HEK293 (cell line): ENCODE results near the gene DOP1B.
A peak's percentile ranks its signal among the peaks of the same experiment; 100 is the strongest.

Experiments
- BCL11A ChIP-seq: fragments of 450-650 bp; formaldehyde crosslinking; IDR thresholded peaks from 2 replicates; pipeline ENCODE4 v1.5.1; 2016; ENCODE audit warnings: low read depth, missing biosample characterization, missing genetic modification characterization
- GFI1B ChIP-seq: fragments of 450-650 bp; formaldehyde crosslinking; IDR thresholded peaks from 2 replicates; pipeline ENCODE4 v1.5.1; 2016; ENCODE audit warnings: missing biosample characterization, missing genetic modification characterization
- GLIS2 ChIP-seq: fragments of 450-650 bp; formaldehyde crosslinking; IDR thresholded peaks from 2 replicates; pipeline ENCODE4 v1.5.1; 2016; ENCODE audit warnings: missing biosample characterization, missing genetic modification characterization
- HOXA7 ChIP-seq: sonication (generic); formaldehyde crosslinking; IDR thresholded peaks from 2 replicates; pipeline ENCODE4 v1.8.1; 2022; ENCODE audit warnings: missing genetic modification reagents, borderline replicate concordance
- KLF16 ChIP-seq: fragments of 450-650 bp; formaldehyde crosslinking; IDR thresholded peaks from 2 replicates; pipeline ENCODE4 v1.5.1; 2017; ENCODE audit warnings: missing biosample characterization, missing genetic modification characterization
- SCRT1 ChIP-seq: fragments of 450-650 bp; formaldehyde crosslinking; IDR thresholded peaks from 2 replicates; pipeline ENCODE4 v1.5.1; 2016; ENCODE audit warnings: missing biosample characterization, missing genetic modification characterization, borderline replicate concordance
- SCRT2 ChIP-seq: fragments of 450-650 bp; formaldehyde crosslinking; IDR thresholded peaks from 2 replicates; pipeline ENCODE4 v1.5.1; 2016; ENCODE audit warnings: missing biosample characterization, missing genetic modification characterization
- SETDB1 ChIP-seq: IDR thresholded peaks from one replicate; pipeline ENCODE4 v1.6.1; 2017; ENCODE audit warnings: mild to moderate bottlenecking, low read length, moderate library complexity, mixed read lengths; ENCODE audit not compliant: insufficient read length
- SP2 ChIP-seq: fragments of 450-650 bp; formaldehyde crosslinking; IDR thresholded peaks from 2 replicates; pipeline ENCODE4 v1.5.1; 2016; ENCODE audit warnings: missing biosample characterization, missing genetic modification characterization
- SP7 ChIP-seq: fragments of 450-650 bp; formaldehyde crosslinking; IDR thresholded peaks from 2 replicates; pipeline ENCODE4 v1.5.1; 2016; ENCODE audit warnings: missing biosample characterization, missing genetic modification characterization
- ZBTB20 ChIP-seq: fragments of 450-650 bp; formaldehyde crosslinking; IDR thresholded peaks from 2 replicates; pipeline ENCODE4 v1.5.1; 2016; ENCODE audit warnings: missing biosample characterization, missing genetic modification characterization
- ZNF155 ChIP-seq: fragments of 450-650 bp; formaldehyde crosslinking; IDR thresholded peaks from 2 replicates; pipeline ENCODE4 v1.5.1; 2016; ENCODE audit warnings: missing biosample characterization, missing genetic modification characterization
- ZNF184 ChIP-seq: fragments of 450-650 bp; IDR thresholded peaks from 2 replicates; pipeline ENCODE4 v1.5.1; 2018; ENCODE audit warnings: missing biosample characterization, mild to moderate bottlenecking, missing genetic modification characterization
- ZNF2 ChIP-seq: fragments of 450-650 bp; formaldehyde crosslinking; IDR thresholded peaks from 2 replicates; pipeline ENCODE4 v1.5.1; 2016; ENCODE audit warnings: missing biosample characterization, missing genetic modification characterization
- ZNF266 ChIP-seq: fragments of 450-650 bp; formaldehyde crosslinking; IDR thresholded peaks from 2 replicates; pipeline ENCODE4 v1.5.1; 2016; ENCODE audit warnings: missing biosample characterization, missing genetic modification characterization, low read depth
- ZNF311 ChIP-seq: fragments of 450-650 bp; formaldehyde crosslinking; IDR thresholded peaks from 2 replicates; pipeline ENCODE4 v1.5.1; 2017; ENCODE audit warnings: missing biosample characterization, missing genetic modification characterization, borderline replicate concordance
- ZNF37A ChIP-seq: fragments of 450-650 bp; IDR thresholded peaks from 2 replicates; pipeline ENCODE4 v1.5.1; 2018; ENCODE audit warnings: missing biosample characterization, missing genetic modification characterization
- ZNF433 ChIP-seq: fragments of 450-650 bp; formaldehyde crosslinking; IDR thresholded peaks from 2 replicates; pipeline ENCODE4 v1.5.1; 2016; ENCODE audit warnings: missing biosample characterization, missing genetic modification characterization, low read depth
- ZNF510 ChIP-seq: fragments of 450-650 bp; formaldehyde crosslinking; IDR thresholded peaks from 2 replicates; pipeline ENCODE4 v1.5.1; 2018; ENCODE audit warnings: mild to moderate bottlenecking, missing genetic modification characterization, missing biosample characterization; ENCODE audit not compliant: insufficient replicate concordance
- ZNF530 ChIP-seq: fragments of 450-650 bp; formaldehyde crosslinking; IDR thresholded peaks from 2 replicates; pipeline ENCODE4 v1.5.1; 2016; ENCODE audit warnings: low read depth, missing biosample characterization, missing genetic modification characterization
- ZNF549 ChIP-seq: fragments of 450-650 bp; IDR thresholded peaks from 2 replicates; pipeline ENCODE4 v1.5.1; 2018; ENCODE audit warnings: missing biosample characterization, missing genetic modification characterization, mild to moderate bottlenecking, inconsistent platforms, moderate library complexity
- ZNF747 ChIP-seq: fragments of 450-650 bp; formaldehyde crosslinking; IDR thresholded peaks from 2 replicates; pipeline ENCODE4 v1.5.1; 2016; ENCODE audit warnings: missing biosample characterization, missing genetic modification characterization
- ZNF791 ChIP-seq: fragments of 450-650 bp; formaldehyde crosslinking; IDR thresholded peaks from 2 replicates; pipeline ENCODE4 v1.5.1; 2016; ENCODE audit warnings: missing biosample characterization, missing genetic modification characterization
- ZNF837 ChIP-seq: fragments of 450-650 bp; formaldehyde crosslinking; IDR thresholded peaks from 2 replicates; pipeline ENCODE4 v1.5.1; 2016; ENCODE audit warnings: missing biosample characterization, missing genetic modification characterization
- TF ChIP-seq, protein P1 (sequence below): fragments of 450-650 bp; formaldehyde crosslinking; IDR thresholded peaks from 2 replicates; pipeline ENCODE4 v1.5.1; 2016; ENCODE audit warnings: missing biosample characterization, missing genetic modification characterization
- TF ChIP-seq, protein P2 (sequence below): fragments of 450-650 bp; formaldehyde crosslinking; IDR thresholded peaks from 2 replicates; pipeline ENCODE4 v1.5.1; 2016; ENCODE audit warnings: missing biosample characterization, missing genetic modification characterization, low read depth
- TF ChIP-seq, protein P3 (sequence below): fragments of 450-650 bp; formaldehyde crosslinking; IDR thresholded peaks from 2 replicates; pipeline ENCODE4 v1.5.1; 2016; ENCODE audit warnings: missing biosample characterization, missing genetic modification characterization
- TF ChIP-seq, protein P4 (sequence below): fragments of 450-650 bp; formaldehyde crosslinking; conservative IDR thresholded peaks from 2 replicates; pipeline ENCODE4 v1.5.1; 2016; ENCODE audit warnings: low read depth, missing biosample characterization, missing genetic modification characterization
- TF ChIP-seq, protein P5 (sequence below): fragments of 450-650 bp; formaldehyde crosslinking; IDR thresholded peaks from 2 replicates; pipeline ENCODE4 v1.5.1; 2016; ENCODE audit warnings: missing biosample characterization, missing genetic modification characterization

The DOP1B gene

DNA sequence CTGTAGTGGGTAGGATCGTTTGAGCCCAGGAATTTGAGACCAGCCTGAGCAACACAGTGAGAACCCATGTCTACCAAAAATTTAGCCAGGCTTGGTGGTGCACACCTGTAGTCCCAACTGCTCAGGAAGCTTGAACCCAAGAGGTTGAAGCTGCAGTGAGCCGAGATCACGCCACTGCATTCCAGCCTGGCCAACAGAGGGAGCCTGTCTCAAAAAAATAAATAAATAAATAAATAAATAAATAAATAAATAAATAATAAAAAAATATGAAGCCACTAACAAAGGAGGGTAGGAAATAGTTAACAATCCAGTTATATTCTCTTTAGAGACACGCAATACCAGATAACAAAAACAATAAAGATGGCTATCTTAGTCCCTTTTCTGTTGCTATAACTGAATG, 33.6 kb upstream of the DOP1B start (continued):
- TF ChIP-seq GFI1B (no peak; the same call in 1 of the 2 replicates), ZNF433 (peak; percentile 98), ZNF837 (tag by site-specific recombination) (no peak), ZNF747 (no peak), ZNF266 (tag by site-specific recombination) (peak; percentile 98), ZNF510 (tag by site-specific recombination) (peak; percentile 98), ZNF530 (tag by site-specific recombination) (peak; percentile 94), ZNF2 (tag by site-specific recombination) (no peak), GLIS2 (tag by site-specific recombination) (no peak), ZNF37A (tag by site-specific recombination) (no peak), SCRT2 (tag by site-specific recombination) (peak; percentile 33; the same call in 1 of the 2 replicates), ZBTB20 (tag by site-specific recombination) (no peak), SCRT1 (tag by site-specific recombination) (no peak), HOXA7 (no peak), BCL11A (tag by site-specific recombination) (0 out of 2 replicates have a peak, but pooled peaks have one; percentile 55), ZNF549 (tag by site-specific recombination) (no peak), KLF16 (tag by site-specific recombination) (no peak), ZNF155 (tag by site-specific recombination) (0 out of 2 replicates have a peak, but pooled peaks have one; percentile 53), SETDB1 (no peak), SP7 (tag by site-specific recombination) (no peak), ZNF311 (tag by site-specific recombination) (no peak), ZNF184 (tag by site-specific recombination) (no peak), ZNF791 (tag by site-specific recombination) (peak; percentile 93), SP2 (no peak)
- TF ChIP-seq, protein P1, sequence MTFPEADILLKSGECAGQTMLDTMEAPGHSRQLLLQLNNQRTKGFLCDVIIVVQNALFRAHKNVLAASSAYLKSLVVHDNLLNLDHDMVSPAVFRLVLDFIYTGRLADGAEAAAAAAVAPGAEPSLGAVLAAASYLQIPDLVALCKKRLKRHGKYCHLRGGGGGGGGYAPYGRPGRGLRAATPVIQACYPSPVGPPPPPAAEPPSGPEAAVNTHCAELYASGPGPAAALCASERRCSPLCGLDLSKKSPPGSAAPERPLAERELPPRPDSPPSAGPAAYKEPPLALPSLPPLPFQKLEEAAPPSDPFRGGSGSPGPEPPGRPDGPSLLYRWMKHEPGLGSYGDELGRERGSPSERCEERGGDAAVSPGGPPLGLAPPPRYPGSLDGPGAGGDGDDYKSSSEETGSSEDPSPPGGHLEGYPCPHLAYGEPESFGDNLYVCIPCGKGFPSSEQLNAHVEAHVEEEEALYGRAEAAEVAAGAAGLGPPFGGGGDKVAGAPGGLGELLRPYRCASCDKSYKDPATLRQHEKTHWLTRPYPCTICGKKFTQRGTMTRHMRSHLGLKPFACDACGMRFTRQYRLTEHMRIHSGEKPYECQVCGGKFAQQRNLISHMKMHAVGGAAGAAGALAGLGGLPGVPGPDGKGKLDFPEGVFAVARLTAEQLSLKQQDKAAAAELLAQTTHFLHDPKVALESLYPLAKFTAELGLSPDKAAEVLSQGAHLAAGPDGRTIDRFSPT (tag by site-specific recombination): no peak
- TF ChIP-seq, protein P2, sequence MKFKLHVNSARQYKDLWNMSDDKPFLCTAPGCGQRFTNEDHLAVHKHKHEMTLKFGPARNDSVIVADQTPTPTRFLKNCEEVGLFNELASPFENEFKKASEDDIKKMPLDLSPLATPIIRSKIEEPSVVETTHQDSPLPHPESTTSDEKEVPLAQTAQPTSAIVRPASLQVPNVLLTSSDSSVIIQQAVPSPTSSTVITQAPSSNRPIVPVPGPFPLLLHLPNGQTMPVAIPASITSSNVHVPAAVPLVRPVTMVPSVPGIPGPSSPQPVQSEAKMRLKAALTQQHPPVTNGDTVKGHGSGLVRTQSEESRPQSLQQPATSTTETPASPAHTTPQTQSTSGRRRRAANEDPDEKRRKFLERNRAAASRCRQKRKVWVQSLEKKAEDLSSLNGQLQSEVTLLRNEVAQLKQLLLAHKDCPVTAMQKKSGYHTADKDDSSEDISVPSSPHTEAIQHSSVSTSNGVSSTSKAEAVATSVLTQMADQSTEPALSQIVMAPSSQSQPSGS: no peak
- TF ChIP-seq, protein P3, sequence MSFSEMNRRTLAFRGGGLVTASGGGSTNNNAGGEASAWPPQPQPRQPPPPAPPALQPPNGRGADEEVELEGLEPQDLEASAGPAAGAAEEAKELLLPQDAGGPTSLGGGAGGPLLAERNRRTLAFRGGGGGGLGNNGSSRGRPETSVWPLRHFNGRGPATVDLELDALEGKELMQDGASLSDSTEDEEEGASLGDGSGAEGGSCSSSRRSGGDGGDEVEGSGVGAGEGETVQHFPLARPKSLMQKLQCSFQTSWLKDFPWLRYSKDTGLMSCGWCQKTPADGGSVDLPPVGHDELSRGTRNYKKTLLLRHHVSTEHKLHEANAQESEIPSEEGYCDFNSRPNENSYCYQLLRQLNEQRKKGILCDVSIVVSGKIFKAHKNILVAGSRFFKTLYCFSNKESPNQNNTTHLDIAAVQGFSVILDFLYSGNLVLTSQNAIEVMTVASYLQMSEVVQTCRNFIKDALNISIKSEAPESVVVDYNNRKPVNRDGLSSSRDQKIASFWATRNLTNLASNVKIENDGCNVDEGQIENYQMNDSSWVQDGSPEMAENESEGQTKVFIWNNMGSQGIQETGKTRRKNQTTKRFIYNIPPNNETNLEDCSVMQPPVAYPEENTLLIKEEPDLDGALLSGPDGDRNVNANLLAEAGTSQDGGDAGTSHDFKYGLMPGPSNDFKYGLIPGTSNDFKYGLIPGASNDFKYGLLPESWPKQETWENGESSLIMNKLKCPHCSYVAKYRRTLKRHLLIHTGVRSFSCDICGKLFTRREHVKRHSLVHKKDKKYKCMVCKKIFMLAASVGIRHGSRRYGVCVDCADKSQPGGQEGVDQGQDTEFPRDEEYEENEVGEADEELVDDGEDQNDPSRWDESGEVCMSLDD (tag by site-specific recombination): no peak
- TF ChIP-seq, protein P4, sequence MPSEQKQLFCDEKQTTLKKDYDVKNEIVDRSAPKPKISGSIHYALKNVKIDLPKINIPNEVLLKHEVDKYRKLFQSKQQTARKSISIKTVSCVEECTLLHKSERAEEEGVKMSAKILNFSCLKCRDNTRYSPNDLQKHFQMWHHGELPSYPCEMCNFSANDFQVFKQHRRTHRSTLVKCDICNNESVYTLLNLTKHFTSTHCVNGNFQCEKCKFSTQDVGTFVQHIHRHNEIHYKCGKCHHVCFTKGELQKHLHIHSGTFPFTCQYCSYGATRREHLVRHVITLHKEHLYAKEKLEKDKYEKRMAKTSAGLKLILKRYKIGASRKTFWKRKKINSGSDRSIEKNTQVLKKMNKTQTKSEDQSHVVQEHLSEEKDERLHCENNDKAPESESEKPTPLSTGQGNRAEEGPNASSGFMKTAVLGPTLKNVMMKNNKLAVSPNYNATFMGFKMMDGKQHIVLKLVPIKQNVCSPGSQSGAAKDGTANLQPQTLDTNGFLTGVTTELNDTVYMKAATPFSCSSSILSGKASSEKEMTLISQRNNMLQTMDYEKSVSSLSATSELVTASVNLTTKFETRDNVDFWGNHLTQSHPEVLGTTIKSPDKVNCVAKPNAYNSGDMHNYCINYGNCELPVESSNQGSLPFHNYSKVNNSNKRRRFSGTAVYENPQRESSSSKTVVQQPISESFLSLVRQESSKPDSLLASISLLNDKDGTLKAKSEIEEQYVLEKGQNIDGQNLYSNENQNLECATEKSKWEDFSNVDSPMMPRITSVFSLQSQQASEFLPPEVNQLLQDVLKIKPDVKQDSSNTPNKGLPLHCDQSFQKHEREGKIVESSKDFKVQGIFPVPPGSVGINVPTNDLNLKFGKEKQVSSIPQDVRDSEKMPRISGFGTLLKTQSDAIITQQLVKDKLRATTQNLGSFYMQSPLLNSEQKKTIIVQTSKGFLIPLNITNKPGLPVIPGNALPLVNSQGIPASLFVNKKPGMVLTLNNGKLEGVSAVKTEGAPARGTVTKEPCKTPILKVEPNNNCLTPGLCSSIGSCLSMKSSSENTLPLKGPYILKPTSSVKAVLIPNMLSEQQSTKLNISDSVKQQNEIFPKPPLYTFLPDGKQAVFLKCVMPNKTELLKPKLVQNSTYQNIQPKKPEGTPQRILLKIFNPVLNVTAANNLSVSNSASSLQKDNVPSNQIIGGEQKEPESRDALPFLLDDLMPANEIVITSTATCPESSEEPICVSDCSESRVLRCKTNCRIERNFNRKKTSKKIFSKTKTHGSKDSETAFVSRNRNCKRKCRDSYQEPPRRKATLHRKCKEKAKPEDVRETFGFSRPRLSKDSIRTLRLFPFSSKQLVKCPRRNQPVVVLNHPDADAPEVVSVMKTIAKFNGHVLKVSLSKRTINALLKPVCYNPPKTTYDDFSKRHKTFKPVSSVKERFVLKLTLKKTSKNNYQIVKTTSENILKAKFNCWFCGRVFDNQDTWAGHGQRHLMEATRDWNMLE (tag by site-specific recombination): peak; percentile 100
- TF ChIP-seq, protein P5, sequence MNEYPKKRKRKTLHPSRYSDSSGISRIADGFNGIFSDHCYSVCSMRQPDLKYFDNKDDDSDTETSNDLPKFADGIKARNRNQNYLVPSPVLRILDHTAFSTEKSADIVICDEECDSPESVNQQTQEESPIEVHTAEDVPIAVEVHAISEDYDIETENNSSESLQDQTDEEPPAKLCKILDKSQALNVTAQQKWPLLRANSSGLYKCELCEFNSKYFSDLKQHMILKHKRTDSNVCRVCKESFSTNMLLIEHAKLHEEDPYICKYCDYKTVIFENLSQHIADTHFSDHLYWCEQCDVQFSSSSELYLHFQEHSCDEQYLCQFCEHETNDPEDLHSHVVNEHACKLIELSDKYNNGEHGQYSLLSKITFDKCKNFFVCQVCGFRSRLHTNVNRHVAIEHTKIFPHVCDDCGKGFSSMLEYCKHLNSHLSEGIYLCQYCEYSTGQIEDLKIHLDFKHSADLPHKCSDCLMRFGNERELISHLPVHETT (tag by site-specific recombination): peak; percentile 95
